GM23338 (cell line): Measurements from ENCODE around the gene SCCPDH. TPM values are rescaled to one million over a fixed set of nuclear protein-coding genes. Genes with fewer than 3 reads are reported as not detected.

Experiments
- ATAC-seq: fragments of 200-7000 bp; cut with Tn5 transposase; 3 replicates; pipeline ENCODE4 v1.9.1; 2020
- DNase-seq: peaks from one replicate; pipeline ENCODE4 v3.0.0-alpha.2; 2015; ENCODE audit warnings: low spot score
- H2AFZ ChIP-seq: fragments of 200-600 bp; sonication (generic); 2 replicates; pipeline ENCODE4 v1.8.0; 2016; ENCODE audit warnings: antibody characterized with exemption, mild to moderate bottlenecking, moderate library complexity
- H3F3A ChIP-seq: fragments of 200-600 bp; sonication (generic); replicated peaks from 2 replicates; pipeline ENCODE4 v1.8.0; 2017; ENCODE audit warnings: antibody characterized with exemption, mixed run types, low read depth
- H3K27ac ChIP-seq: fragments of 200-600 bp; sonication (generic); 2 replicates; pipeline ENCODE4 v1.6.1; 2016; ENCODE audit warnings: low read depth
- H3K27me3 ChIP-seq: fragments of 200-600 bp; sonication (generic); 2 replicates; pipeline ENCODE4 v1.8.0; 2016; ENCODE audit warnings: mild to moderate bottlenecking, mixed run types, moderate library complexity; ENCODE audit not compliant: insufficient read depth
- H3K36me3 ChIP-seq: fragments of 200-600 bp; sonication (generic); 2 replicates; pipeline ENCODE4 v1.8.0; 2016; ENCODE audit warnings: mild to moderate bottlenecking; ENCODE audit not compliant: insufficient read depth
- H3K4me1 ChIP-seq: fragments of 200-600 bp; sonication (generic); 2 replicates; pipeline ENCODE4 v1.8.0; 2016; ENCODE audit warnings: mild to moderate bottlenecking, moderate library complexity; ENCODE audit not compliant: insufficient read depth
- H3K4me2 ChIP-seq: fragments of 200-600 bp; sonication (generic); 2 replicates; pipeline ENCODE4 v1.7.1; 2017; ENCODE audit warnings: mixed run types
- H3K4me3 ChIP-seq: fragments of 200-600 bp; sonication (generic); 2 replicates; pipeline ENCODE4 v1.6.1; 2016; ENCODE audit warnings: mixed run types
- H3K79me2 ChIP-seq: fragments of 200-600 bp; sonication (generic); replicated peaks from 2 replicates; pipeline ENCODE4 v1.8.0; 2017; ENCODE audit warnings: mild to moderate bottlenecking; ENCODE audit not compliant: insufficient read depth
- H3K9me2 ChIP-seq: fragments of 200-600 bp; sonication (generic); 2 replicates; pipeline ENCODE4 v1.8.0; 2017; ENCODE audit not compliant: insufficient read depth
- H4K20me1 ChIP-seq: fragments of 200-600 bp; sonication (generic); replicated peaks from 2 replicates; pipeline ENCODE4 v1.8.0; 2017; ENCODE audit warnings: mild to moderate bottlenecking; ENCODE audit not compliant: insufficient read depth
- H3K27ac Mint-ChIP-seq: 2 replicates; pipeline ENCODE4 v1.8.0; 2020; ENCODE audit warnings: inconsistent platforms, mild to moderate bottlenecking, moderate library complexity, mixed read lengths
- H3K27me3 Mint-ChIP-seq: 3 replicates; pipeline ENCODE4 v1.8.0; 2022; ENCODE audit warnings: low read depth, mild to moderate bottlenecking, moderate library complexity, mixed read lengths, inconsistent platforms; ENCODE audit not compliant: insufficient read depth, poor library complexity
- H3K36me3 Mint-ChIP-seq: 3 replicates; pipeline ENCODE4 v1.8.0; 2021; ENCODE audit warnings: low read depth, mild to moderate bottlenecking, inconsistent platforms, moderate library complexity, mixed read lengths
- H3K4me1 Mint-ChIP-seq: 3 replicates; pipeline ENCODE4 v1.8.0; 2020; ENCODE audit warnings: mild to moderate bottlenecking, inconsistent platforms, mixed read lengths
- H3K4me3 Mint-ChIP-seq: 3 replicates; pipeline ENCODE4 v1.8.0; 2021; ENCODE audit warnings: moderate library complexity, mild to moderate bottlenecking, inconsistent platforms, mixed read lengths
- H3K9me3 Mint-ChIP-seq: 3 replicates; pipeline ENCODE4 v1.8.0; 2020; ENCODE audit warnings: moderate library complexity, mild to moderate bottlenecking, inconsistent platforms, mixed read lengths
- EZH2 ChIP-seq: fragments of 200-600 bp; sonication (generic); IDR thresholded peaks from one replicate; pipeline ENCODE4 v1.8.0; 2017; ENCODE audit warnings: antibody characterized with exemption, mild to moderate bottlenecking, low read depth; ENCODE audit not compliant: unreplicated experiment
- JUNB ChIP-seq: IDR thresholded peaks from one replicate; pipeline ENCODE4 v1.6.1; 2016; ENCODE audit warnings: antibody characterized with exemption; ENCODE audit not compliant: unreplicated experiment
- ZNF114 ChIP-seq: fragments of 250-450 bp; sonication (Bioruptor Pico); IDR thresholded peaks from 2 replicates; pipeline ENCODE4 v1.5.0; 2020; ENCODE audit warnings: mild to moderate bottlenecking, moderate library complexity
- polyA plus RNA-seq: library from polyadenylated mRNA; unstranded; fragments of >200 nt; fragmentation: Nextera tagmentation; extraction: Ambion mirVana; gene quantifications from 2 replicates; pipeline ENCODE4 v1.2.1, GENCODE V29; 2016
- total RNA-seq: library from RNA; depleted of rRNA; stranded (reverse); fragments of >200 nt; shearing (Covaris generic); gene quantifications from 2 replicates; pipeline ENCODE4 v1.2.3, GENCODE V29; 2014
- TF ChIP-seq, protein P1 (sequence below), 2 experiments: fragments of 200-600 bp in 1 of 2; sonication (generic) in 1 of 2; conservative IDR thresholded peaks; 2 replicates each; pipeline versions ENCODE4 v1.5.1 to v1.6.1; 2016 to 2017; ENCODE audit warnings: antibody characterized with exemption in 2 of 2, low read depth in 2 of 2, mild to moderate bottlenecking in 2 of 2, moderate library complexity in 1 of 2
- TF ChIP-seq, protein P2 (sequence below): IDR thresholded peaks from 2 replicates; pipeline ENCODE4 v1.6.1; 2016; ENCODE audit warnings: antibody characterized with exemption
- TF ChIP-seq, protein P3 (sequence below): fragments of 250-450 bp; sonication (Bioruptor Pico); IDR thresholded peaks from 2 replicates; pipeline ENCODE4 v1.5.0; 2020; ENCODE audit warnings: mild to moderate bottlenecking, moderate library complexity

SCCPDH gene
- total and polyA plus RNA-seq, 2 experiments from 2014 or later: 14.4 to 18.8 TPM

DNA sequence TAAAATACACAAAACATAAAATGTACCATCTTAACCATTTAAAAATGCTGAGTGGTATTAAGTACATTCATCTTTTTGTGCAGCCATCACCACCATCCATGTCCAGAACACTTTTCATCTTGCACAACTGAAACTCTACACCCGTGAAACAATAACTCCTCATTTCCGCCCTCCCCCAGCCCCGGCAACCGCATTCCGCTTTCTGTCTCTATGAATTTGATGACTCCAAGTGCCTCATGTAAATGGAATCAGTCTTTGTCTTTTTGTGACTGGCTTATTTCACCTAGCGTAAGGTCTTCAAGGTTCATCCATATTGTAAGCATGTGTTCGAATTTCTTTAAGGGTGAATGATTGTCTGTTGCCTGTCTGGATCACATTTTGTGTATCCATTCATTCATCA is 37.2 kb downstream of the SCCPDH start:
- no peak for TF ChIP-seq JUNB
- TF ChIP-seq ZNF114: no peak
- TF ChIP-seq, protein P1, sequence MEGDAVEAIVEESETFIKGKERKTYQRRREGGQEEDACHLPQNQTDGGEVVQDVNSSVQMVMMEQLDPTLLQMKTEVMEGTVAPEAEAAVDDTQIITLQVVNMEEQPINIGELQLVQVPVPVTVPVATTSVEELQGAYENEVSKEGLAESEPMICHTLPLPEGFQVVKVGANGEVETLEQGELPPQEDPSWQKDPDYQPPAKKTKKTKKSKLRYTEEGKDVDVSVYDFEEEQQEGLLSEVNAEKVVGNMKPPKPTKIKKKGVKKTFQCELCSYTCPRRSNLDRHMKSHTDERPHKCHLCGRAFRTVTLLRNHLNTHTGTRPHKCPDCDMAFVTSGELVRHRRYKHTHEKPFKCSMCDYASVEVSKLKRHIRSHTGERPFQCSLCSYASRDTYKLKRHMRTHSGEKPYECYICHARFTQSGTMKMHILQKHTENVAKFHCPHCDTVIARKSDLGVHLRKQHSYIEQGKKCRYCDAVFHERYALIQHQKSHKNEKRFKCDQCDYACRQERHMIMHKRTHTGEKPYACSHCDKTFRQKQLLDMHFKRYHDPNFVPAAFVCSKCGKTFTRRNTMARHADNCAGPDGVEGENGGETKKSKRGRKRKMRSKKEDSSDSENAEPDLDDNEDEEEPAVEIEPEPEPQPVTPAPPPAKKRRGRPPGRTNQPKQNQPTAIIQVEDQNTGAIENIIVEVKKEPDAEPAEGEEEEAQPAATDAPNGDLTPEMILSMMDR (conservative IDR thresholded peaks at IDR 0.05; ENCODE audit: low read depth in 2 of 2): no peak
- TF ChIP-seq, protein P2, sequence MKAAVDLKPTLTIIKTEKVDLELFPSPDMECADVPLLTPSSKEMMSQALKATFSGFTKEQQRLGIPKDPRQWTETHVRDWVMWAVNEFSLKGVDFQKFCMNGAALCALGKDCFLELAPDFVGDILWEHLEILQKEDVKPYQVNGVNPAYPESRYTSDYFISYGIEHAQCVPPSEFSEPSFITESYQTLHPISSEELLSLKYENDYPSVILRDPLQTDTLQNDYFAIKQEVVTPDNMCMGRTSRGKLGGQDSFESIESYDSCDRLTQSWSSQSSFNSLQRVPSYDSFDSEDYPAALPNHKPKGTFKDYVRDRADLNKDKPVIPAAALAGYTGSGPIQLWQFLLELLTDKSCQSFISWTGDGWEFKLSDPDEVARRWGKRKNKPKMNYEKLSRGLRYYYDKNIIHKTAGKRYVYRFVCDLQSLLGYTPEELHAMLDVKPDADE: no peak
- TF ChIP-seq EZH2: no peak
- no peaks in the 10 kb centered on the region for H3K4me1 ChIP-seq
- DNase-seq: no peak
- H3K36me3 ChIP-seq: peaks cover 4% of the 10 kb centered on the region; the same call in 1 of the 2 replicates
- no peak overlapping the region for H3K4me2 ChIP-seq
- no peaks in the 10 kb centered on the region for H3K9me2 ChIP-seq
- no peak overlapping the region for H3K27ac ChIP-seq
- Mint-ChIP-seq H3K4me3 (no peak overlapping the region), H3K4me1 (peaks cover 5% of the 10 kb centered on the region; the same call in 2 of the 3 replicates), H3K27me3 (peaks cover 2% of the 10 kb centered on the region), H3K27ac (no peak overlapping the region), H3K36me3 (peaks cover 15% of the 10 kb centered on the region; the same call in 2 of the 3 replicates), H3K9me3 (no peaks in the 10 kb centered on the region)
- no peaks in the 10 kb centered on the region for H3F3A ChIP-seq
- no peak overlapping the region for H3K4me3 ChIP-seq
- H2AFZ ChIP-seq: no peak overlapping the region
- ATAC-seq: no peak
- no peaks in the 10 kb centered on the region for H3K27me3 ChIP-seq
- H3K79me2 ChIP-seq: no peaks in the 10 kb centered on the region
- no peaks in the 10 kb centered on the region for H4K20me1 ChIP-seq

DNA sequence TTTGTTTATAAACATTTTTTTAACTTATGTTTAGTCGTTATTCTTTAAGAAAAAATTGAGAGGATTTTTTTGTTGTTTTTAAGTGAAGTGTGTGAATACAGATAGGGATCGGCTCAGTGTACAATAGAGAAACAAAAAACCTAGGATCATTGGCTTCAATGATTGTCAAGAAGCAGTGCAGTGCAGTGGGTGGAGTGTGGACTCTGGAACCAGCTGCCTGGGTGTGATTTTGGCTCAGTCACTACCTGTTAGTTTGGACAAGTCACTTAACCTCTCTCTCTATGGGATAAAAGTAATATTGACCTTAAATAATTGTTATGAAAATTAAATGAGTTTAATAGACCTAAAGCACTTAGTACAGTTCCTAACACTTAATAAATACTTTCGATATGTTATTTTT is 41.3 kb downstream of the SCCPDH start:
- peaks cover 23% of the 10 kb centered on the region for H3K4me1 ChIP-seq
- Mint-ChIP-seq H3K4me1 (peaks cover 30% of the 10 kb centered on the region), H3K4me3 (no peak overlapping the region)
- TF ChIP-seq, protein P2: no peak
- TF ChIP-seq, protein P1 (conservative IDR thresholded peaks at IDR 0.05; ENCODE audit: low read depth in 2 of 2): no peak
- TF ChIP-seq, protein P3, sequence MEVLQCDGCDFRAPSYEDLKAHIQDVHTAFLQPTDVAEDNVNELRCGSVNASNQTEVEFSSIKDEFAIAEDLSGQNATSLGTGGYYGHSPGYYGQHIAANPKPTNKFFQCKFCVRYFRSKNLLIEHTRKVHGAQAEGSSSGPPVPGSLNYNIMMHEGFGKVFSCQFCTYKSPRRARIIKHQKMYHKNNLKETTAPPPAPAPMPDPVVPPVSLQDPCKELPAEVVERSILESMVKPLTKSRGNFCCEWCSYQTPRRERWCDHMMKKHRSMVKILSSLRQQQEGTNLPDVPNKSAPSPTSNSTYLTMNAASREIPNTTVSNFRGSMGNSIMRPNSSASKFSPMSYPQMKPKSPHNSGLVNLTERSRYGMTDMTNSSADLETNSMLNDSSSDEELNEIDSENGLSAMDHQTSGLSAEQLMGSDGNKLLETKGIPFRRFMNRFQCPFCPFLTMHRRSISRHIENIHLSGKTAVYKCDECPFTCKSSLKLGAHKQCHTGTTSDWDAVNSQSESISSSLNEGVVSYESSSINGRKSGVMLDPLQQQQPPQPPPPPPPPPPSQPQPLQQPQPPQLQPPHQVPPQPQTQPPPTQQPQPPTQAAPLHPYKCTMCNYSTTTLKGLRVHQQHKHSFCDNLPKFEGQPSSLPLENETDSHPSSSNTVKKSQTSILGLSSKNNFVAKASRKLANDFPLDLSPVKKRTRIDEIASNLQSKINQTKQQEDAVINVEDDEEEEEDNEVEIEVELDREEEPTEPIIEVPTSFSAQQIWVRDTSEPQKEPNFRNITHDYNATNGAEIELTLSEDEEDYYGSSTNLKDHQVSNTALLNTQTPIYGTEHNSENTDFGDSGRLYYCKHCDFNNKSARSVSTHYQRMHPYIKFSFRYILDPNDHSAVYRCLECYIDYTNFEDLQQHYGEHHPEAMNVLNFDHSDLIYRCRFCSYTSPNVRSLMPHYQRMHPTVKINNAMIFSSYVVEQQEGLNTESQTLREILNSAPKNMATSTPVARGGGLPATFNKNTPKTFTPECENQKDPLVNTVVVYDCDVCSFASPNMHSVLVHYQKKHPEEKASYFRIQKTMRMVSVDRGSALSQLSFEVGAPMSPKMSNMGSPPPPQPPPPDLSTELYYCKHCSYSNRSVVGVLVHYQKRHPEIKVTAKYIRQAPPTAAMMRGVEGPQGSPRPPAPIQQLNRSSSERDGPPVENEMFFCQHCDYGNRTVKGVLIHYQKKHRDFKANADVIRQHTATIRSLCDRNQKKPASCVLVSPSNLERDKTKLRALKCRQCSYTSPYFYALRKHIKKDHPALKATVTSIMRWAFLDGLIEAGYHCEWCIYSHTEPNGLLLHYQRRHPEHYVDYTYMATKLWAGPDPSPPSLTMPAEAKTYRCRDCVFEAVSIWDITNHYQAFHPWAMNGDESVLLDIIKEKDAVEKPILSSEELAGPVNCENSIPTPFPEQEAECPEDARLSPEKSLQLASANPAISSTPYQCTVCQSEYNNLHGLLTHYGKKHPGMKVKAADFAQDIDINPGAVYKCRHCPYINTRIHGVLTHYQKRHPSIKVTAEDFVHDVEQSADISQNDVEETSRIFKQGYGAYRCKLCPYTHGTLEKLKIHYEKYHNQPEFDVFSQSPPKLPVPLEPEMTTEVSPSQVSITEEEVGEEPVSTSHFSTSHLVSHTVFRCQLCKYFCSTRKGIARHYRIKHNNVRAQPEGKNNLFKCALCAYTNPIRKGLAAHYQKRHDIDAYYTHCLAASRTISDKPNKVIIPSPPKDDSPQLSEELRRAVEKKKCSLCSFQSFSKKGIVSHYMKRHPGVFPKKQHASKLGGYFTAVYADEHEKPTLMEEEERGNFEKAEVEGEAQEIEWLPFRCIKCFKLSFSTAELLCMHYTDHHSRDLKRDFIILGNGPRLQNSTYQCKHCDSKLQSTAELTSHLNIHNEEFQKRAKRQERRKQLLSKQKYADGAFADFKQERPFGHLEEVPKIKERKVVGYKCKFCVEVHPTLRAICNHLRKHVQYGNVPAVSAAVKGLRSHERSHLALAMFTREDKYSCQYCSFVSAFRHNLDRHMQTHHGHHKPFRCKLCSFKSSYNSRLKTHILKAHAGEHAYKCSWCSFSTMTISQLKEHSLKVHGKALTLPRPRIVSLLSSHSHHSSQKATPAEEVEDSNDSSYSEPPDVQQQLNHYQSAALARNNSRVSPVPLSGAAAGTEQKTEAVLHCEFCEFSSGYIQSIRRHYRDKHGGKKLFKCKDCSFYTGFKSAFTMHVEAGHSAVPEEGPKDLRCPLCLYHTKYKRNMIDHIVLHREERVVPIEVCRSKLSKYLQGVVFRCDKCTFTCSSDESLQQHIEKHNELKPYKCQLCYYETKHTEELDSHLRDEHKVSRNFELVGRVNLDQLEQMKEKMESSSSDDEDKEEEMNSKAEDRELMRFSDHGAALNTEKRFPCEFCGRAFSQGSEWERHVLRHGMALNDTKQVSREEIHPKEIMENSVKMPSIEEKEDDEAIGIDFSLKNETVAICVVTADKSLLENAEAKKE (CRISPR knock-in tag): no peak

More for the DNA sequence above, 41.3 kb downstream of the SCCPDH start:
- no peak overlapping the region for H3K27ac Mint-ChIP-seq
- Histone ChIP-seq H3K4me2 (no peak overlapping the region), H3K27me3 (no peaks in the 10 kb centered on the region), H2AFZ (no peak overlapping the region), H3F3A (no peaks in the 10 kb centered on the region), H3K27ac (no peak overlapping the region), H3K79me2 (no peaks in the 10 kb centered on the region), H3K36me3 (peaks cover 4% of the 10 kb centered on the region; the same call in 1 of the 2 replicates), H4K20me1 (no peaks in the 10 kb centered on the region), H3K4me3 (no peak overlapping the region), H3K9me2 (no peaks in the 10 kb centered on the region)
- H3K27me3 Mint-ChIP-seq: peaks cover 4% of the 10 kb centered on the region
- ATAC-seq (no peak), DNase-seq (no peak)
- H3K36me3 Mint-ChIP-seq: peaks cover 15% of the 10 kb centered on the region; the same call in 2 of the 3 replicates
- H3K9me3 Mint-ChIP-seq: no peaks in the 10 kb centered on the region
